ENCODE data around the gene UVSSA.
A peak's percentile ranks its signal among the peaks of the same experiment; 100 is the strongest.

UVSSA gene

DNA sequence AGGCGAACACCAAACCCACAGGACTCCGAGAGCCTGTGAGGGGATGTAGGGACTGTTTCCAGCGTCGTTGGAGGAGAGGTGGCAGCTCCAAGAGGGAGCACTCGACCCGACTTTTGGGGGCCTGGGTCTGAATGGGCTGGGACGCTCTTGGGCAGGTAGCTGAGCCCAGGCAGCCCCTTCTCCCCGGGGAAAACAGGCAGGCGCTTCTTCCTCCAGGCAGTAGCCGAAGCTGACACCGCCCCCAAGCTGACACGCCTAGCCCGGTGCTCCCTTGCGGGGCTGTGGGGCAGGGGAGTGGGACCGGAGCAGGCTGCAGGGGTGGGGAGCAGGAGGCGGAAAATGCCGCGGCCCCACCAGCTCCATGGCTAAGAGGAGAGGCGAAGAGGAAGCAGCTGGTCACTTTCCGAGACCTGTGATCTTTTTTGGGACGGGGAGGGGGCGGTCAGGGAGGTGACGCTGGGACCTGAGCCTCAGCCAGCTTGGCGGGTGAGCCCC, 55.1 kb downstream of the UVSSA start:
- no peak for TF ChIP-seq CTCF (IDR thresholded peaks at IDR 0.05; ENCODE audit: insufficient read depth, low read depth, low read length, missing control alignments)
- H3K4me3 ChIP-seq (ENCODE audit: low read length), result no peak overlapping the region
- DNase-seq (ENCODE audit: low read depth), result no peak

- no peak for TF ChIP-seq CTCF (IDR thresholded peaks at IDR 0.05; ENCODE audit: insufficient read depth, low read depth, low read length, missing control alignments)
- H3K4me3 ChIP-seq (ENCODE audit: low read length), result no peak overlapping the region
These were observed 55.6 kb downstream of the UVSSA start for GRCh38 chr4:1402516-1403091.

DNA sequence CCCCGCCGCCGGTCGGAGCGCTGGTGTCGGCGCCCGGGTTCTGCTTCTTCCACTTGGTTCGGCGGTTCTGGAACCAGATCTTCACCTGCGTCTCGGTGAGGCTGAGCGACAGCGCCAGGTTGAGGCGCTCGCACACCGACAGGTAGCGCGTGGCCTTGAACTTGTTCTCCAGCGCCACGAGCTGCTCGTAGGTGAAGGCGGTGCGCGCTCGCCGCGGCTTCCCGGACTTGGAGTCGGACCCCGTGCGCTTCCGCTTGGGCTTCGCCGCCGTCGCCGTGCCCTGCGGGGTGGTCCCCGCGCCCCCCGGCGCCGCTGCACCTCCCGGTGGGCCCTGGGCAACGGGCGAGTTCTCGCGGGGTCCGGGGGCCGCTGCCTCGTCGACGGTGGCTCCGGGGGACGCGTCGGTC, 56.2 kb downstream of the UVSSA start:
- DNase-seq (ENCODE audit: low read depth), result no peak
- H3K4me3 ChIP-seq (ENCODE audit: low read length), result no peak overlapping the region
- TF ChIP-seq CTCF (IDR thresholded peaks at IDR 0.05; ENCODE audit: insufficient read depth, low read depth, low read length, missing control alignments), result no peak

More at GRCh38 chr4:1402516-1403091, 55.6 kb downstream of the UVSSA start:
- peak; percentile 12 for DNase-seq (ENCODE audit: low read depth)

DNA sequence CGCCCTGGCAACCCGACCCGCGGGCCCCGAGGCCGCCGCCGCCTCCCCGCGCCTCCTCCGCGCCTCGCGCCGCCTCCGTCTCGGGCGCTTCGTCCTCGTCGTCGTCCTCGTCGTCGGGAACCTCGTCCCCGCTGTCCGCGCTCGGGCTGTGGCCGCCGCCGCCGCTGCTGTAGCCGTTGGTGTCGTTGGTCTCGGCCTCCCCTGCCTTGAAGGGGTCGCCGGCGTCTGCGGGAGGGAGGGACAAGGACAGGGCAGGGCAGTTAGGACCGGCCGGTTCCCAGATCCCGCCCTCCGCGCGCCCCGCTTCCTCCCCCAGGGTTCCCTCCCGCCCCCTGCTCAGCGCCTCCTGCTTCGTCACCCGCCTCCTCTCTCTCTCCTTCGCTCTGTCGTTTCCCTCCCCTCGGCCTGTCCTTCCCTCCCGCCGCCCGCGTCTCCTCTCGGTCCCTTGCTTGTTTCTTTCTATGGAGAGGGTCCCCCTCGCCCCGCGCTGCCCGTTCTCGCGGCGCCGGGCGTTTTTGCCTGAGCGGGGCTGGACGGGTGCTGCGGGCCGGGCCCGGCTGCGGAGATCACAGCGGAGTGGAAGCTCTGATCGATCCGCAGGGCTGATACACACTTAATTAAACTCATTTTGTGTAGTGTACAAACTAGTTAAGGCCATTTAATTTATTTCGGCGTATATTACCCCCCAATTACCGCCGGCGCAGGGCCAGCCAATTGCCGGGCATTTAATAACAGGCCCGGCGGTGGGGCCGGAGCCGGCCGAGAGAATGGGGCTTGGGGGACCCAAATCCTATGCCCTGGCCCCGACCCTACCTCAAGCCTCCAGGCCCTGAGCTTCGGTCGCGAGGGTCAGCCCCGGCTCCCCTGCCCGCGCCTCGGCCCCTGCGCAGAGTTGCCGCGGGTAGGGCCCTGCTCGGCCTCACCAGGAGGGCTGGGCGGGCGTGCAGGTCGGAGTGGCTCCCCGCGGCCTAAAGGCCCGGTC, 56.9 kb downstream of the UVSSA start:
- DNase-seq (ENCODE audit: low read depth), result no peak
- no peak overlapping the region for H3K4me3 ChIP-seq (ENCODE audit: low read length)
- TF ChIP-seq CTCF (IDR thresholded peaks at IDR 0.05; ENCODE audit: insufficient read depth, low read depth, low read length, missing control alignments), result no peak

- no peak overlapping the region for H3K4me3 ChIP-seq (ENCODE audit: low read length)
- TF ChIP-seq CTCF (IDR thresholded peaks at IDR 0.05; ENCODE audit: insufficient read depth, low read depth, low read length, missing control alignments), result no peak
- DNase-seq (ENCODE audit: low read depth), result no peak
These were observed 57.7 kb downstream of the UVSSA start for GRCh38 chr4:1404573-1405253.

GRCh38 chr4:1405254-1405635, 58.2 kb downstream of the UVSSA start:
- no peak for TF ChIP-seq CTCF (IDR thresholded peaks at IDR 0.05; ENCODE audit: insufficient read depth, low read depth, low read length, missing control alignments)
- no peak for DNase-seq (ENCODE audit: low read depth)
- no peak overlapping the region for H3K4me3 ChIP-seq (ENCODE audit: low read length)
